KMS-11 (cell line): ENCODE measurements around the gene NDFIP1.
"Not testable (repeated sequence)": the region's sequence is repeated elsewhere in the genome, so short reads cannot be mapped to it uniquely, and the experiment has no call there.

Experiments
- H2AFZ ChIP-seq: fragments of 200-600 bp; sonication (generic); 2 replicates; pipeline ENCODE4 v1.6.1; 2016; ENCODE audit warnings: antibody characterized with exemption, mixed run types, low read depth
- H3K27ac ChIP-seq: fragments of 200-600 bp; sonication (generic); 2 replicates; pipeline ENCODE4 v1.6.1; 2016; ENCODE audit warnings: mild to moderate bottlenecking, mixed run types
- H3K27me3 ChIP-seq: fragments of 200-600 bp; sonication (generic); 2 replicates; pipeline ENCODE4 v1.6.1; 2017; ENCODE audit warnings: mild to moderate bottlenecking, low read depth, mixed run types, moderate library complexity; ENCODE audit not compliant: insufficient read depth
- H3K36me3 ChIP-seq: fragments of 200-600 bp; sonication (generic); 2 replicates; pipeline ENCODE4 v1.6.1; 2017; ENCODE audit warnings: mild to moderate bottlenecking, mixed run types; ENCODE audit not compliant: insufficient read depth
- H3K4me1 ChIP-seq: fragments of 200-600 bp; sonication (generic); 2 replicates; pipeline ENCODE4 v1.6.1; 2016; ENCODE audit warnings: mild to moderate bottlenecking, low read depth, mixed run types; ENCODE audit not compliant: poor library complexity, severe bottlenecking
- H3K4me2 ChIP-seq: fragments of 200-600 bp; sonication (generic); 2 replicates; pipeline ENCODE4 v1.7.0; 2016; ENCODE audit warnings: mild to moderate bottlenecking, mixed run types
- H3K4me3 ChIP-seq: fragments of 200-600 bp; sonication (generic); IDR thresholded peaks from 2 replicates; pipeline ENCODE4 v1.6.1; 2017; ENCODE audit warnings: low read depth, low read length, mixed read lengths; ENCODE audit not compliant: insufficient read depth
- H3K79me2 ChIP-seq: fragments of 200-600 bp; sonication (generic); 2 replicates; pipeline ENCODE4 v1.6.1; 2016; ENCODE audit warnings: low read depth, mixed run types; ENCODE audit not compliant: insufficient read depth
- H3K9ac ChIP-seq: fragments of 200-600 bp; sonication (generic); 2 replicates; pipeline ENCODE4 v1.6.1; 2016; ENCODE audit warnings: mild to moderate bottlenecking, mixed run types
- H4K20me1 ChIP-seq: fragments of 200-600 bp; sonication (generic); 2 replicates; pipeline ENCODE4 v1.6.1; 2016; ENCODE audit warnings: mild to moderate bottlenecking, mixed run types; ENCODE audit not compliant: insufficient read depth
- TF ChIP-seq, protein P1 (sequence below): fragments of 200-600 bp; sonication (generic); conservative IDR thresholded peaks from 2 replicates; pipeline ENCODE4 v1.6.1; 2017; ENCODE audit warnings: low read depth, mild to moderate bottlenecking, antibody characterized with exemption, low read length, moderate library complexity, mixed read lengths

The NDFIP1 gene

DNA sequence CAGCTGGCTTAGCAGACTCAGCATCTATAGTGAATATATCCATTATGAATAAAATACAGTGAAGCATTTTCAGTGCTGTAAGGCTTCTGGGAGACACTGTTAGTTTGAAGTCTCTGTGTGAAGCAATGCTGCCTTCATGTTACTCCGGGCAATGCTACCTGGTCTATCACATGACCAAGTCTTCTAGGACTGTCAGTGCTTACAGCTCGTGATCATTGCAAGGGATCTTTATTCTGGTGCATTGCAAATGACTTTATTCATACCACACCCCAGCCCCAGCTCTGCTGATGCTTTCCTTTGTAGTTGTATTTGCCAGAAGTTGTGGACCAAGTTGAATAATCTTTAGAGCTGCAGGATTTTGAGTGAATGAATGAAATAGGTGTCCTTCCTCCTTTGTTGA, 21.9 kb upstream of the NDFIP1 start:
- Histone ChIP-seq H3K4me3 (no peak overlapping the region), H4K20me1 (no peaks in the 10 kb centered on the region), H3K36me3 (no peaks in the 10 kb centered on the region), H3K4me2 (no peak overlapping the region), H2AFZ (no peak overlapping the region), H3K79me2 (no peaks in the 10 kb centered on the region), H3K27me3 (no peaks in the 10 kb centered on the region), H3K9ac (no peak overlapping the region), H3K4me1 (no peaks in the 10 kb centered on the region), H3K27ac (no peak overlapping the region)
- TF ChIP-seq, protein P1, sequence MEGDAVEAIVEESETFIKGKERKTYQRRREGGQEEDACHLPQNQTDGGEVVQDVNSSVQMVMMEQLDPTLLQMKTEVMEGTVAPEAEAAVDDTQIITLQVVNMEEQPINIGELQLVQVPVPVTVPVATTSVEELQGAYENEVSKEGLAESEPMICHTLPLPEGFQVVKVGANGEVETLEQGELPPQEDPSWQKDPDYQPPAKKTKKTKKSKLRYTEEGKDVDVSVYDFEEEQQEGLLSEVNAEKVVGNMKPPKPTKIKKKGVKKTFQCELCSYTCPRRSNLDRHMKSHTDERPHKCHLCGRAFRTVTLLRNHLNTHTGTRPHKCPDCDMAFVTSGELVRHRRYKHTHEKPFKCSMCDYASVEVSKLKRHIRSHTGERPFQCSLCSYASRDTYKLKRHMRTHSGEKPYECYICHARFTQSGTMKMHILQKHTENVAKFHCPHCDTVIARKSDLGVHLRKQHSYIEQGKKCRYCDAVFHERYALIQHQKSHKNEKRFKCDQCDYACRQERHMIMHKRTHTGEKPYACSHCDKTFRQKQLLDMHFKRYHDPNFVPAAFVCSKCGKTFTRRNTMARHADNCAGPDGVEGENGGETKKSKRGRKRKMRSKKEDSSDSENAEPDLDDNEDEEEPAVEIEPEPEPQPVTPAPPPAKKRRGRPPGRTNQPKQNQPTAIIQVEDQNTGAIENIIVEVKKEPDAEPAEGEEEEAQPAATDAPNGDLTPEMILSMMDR: no peak

DNA sequence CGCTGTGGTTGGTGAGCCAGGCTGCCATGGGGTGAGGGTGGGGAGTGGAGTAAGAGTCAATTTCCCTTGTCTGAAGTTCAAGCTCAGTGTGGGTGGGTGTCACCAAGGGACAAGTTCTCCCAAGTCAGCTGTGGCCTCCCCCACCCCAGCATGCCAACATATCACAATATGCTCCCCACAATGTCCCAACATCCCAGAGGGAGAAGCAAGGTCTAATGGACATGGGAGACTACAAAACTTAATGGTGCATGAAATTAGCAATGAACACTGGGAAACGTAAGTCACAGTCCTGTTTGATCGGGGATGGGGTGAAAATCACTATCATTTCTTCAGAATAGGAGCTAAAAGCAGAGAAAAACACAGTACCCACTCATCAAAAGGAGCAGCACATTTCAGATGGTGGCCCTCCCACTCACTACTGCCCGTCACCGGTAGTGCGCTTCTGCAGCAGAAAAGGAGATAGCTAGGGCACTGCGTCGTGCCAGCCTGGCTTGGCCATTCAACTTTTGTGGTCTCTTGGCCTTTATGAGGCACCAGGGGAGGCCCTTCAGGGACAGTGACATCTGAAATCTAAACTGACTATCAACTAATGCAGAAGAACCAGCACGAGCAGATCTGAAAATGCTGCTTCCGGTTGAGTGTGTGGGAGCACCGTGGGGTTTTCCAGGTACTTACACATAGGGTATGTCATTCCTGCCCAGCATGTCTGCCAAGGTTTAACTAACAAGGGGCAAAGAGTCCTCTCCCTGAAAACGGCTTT, 20.5 kb upstream of the NDFIP1 start:
- Histone ChIP-seq H4K20me1 (no peaks in the 10 kb centered on the region), H3K4me1 (no peaks in the 10 kb centered on the region), H3K9ac (no peak overlapping the region), H3K27ac (no peak overlapping the region), H3K36me3 (no peaks in the 10 kb centered on the region), H3K27me3 (no peaks in the 10 kb centered on the region), H3K4me2 (no peak overlapping the region), H3K79me2 (no peaks in the 10 kb centered on the region), H2AFZ (no peak overlapping the region), H3K4me3 (no peak overlapping the region)
- TF ChIP-seq, protein P1: no peak

DNA sequence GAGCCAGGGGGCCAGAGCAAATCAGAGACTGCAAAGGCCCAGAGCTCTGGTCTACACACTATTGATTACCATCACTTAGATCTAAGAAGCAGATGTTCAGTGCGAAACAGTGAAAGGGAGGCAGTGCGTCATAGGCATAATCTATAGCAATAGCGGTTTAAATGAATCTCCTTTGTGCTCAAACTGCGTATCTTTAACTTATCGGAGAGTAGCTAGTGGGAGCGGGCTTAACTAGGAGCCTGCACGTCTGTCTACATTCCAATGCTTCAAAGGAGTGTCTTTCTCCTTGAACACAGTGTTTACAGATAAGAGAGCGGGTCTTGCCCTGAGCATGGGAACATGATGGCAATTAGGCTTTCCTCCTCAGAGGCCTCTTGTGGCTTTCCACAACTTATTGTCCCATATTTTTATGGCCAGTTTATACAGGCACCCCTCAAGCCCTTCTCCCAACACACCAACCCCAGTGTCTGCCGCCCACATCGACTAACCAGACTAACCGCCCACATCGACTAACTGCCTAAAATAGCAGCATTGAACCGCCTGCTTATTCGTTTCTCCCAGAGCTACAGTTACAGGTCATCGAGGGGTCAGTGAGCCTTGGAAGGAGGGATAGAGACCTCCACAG, 19.6 kb upstream of the NDFIP1 start:
- H3K27me3 ChIP-seq, H3K4me1 ChIP-seq, H3K79me2 ChIP-seq, H4K20me1 ChIP-seq, H3K9ac ChIP-seq, H2AFZ ChIP-seq, H3K4me3 ChIP-seq, H3K27ac ChIP-seq, H3K4me2 ChIP-seq, H3K36me3 ChIP-seq: not testable (repeated sequence)

DNA sequence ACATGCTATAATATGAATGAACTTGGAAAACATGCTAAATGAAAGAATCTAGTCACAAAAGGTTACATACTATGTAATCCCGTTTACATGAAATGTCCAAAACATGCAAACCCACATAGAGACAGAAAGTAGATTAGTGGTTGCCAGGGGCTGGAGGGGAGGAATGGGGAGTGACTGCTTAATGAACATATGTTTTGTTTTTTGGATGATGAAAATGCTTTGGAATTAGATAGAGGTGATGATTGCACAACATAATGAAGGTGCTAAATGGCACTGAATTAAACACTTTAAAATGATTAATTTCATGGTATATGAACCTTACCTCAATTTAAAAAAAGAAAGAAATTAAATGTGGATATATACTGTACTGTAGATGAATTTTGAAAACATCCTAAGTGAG, 17.6 kb upstream of the NDFIP1 start:
- Histone ChIP-seq H3K4me1 (peaks cover 9% of the 10 kb centered on the region), H3K4me2 (no peak overlapping the region)
- TF ChIP-seq, protein P1: no peak

GRCh38 chr5:142091922-142092321, 16.7 kb upstream of the NDFIP1 start:
- H4K20me1 ChIP-seq: no peaks in the 10 kb centered on the region
- no peak overlapping the region for H3K4me3 ChIP-seq
- peaks cover 10% of the 10 kb centered on the region for H3K4me1 ChIP-seq
- no peak overlapping the region for H3K4me2 ChIP-seq
- no peaks in the 10 kb centered on the region for H3K36me3 ChIP-seq
- H2AFZ ChIP-seq: no peak overlapping the region
- no peaks in the 10 kb centered on the region for H3K27me3 ChIP-seq
- TF ChIP-seq, protein P1: no peak
- no peak overlapping the region for H3K9ac ChIP-seq
- no peaks in the 10 kb centered on the region for H3K79me2 ChIP-seq
- no peak overlapping the region for H3K27ac ChIP-seq

More for the DNA sequence above, 17.6 kb upstream of the NDFIP1 start:
- H3K4me3 ChIP-seq: no peak overlapping the region
- H3K9ac ChIP-seq: no peak overlapping the region
- no peaks in the 10 kb centered on the region for H3K36me3 ChIP-seq
- no peak overlapping the region for H2AFZ ChIP-seq
- no peaks in the 10 kb centered on the region for H3K27me3 ChIP-seq
- no peaks in the 10 kb centered on the region for H4K20me1 ChIP-seq
- no peak overlapping the region for H3K27ac ChIP-seq
- H3K79me2 ChIP-seq: no peaks in the 10 kb centered on the region
